K562 (cell line): ENCODE results near the gene PTRH1.

Experiments used
- BDP1 ChIP-seq: IDR thresholded peaks from 3 replicates; pipeline ENCODE4 v1.6.1; 2011; ENCODE audit not compliant: insufficient read length, insufficient read depth
- CTCF ChIP-seq, 3 experiments: IDR thresholded peaks in 2 of 3; conservative IDR thresholded peaks in 1 of 3; 2 replicates each; pipeline ENCODE4 v1.5.1; 2011 to 2012; ENCODE audit warnings: low read length in 3 of 3, mild to moderate bottlenecking in 3 of 3, control low read depth in 2 of 3, improper control_type of control experiment in 1 of 3, inconsistent platforms in 1 of 3, low read depth in 1 of 3, mixed read lengths in 1 of 3, moderate library complexity in 1 of 3; ENCODE audit not compliant: insufficient read depth in 2 of 3
- GATA2 ChIP-seq: sonication (generic); formaldehyde crosslinking; IDR thresholded peaks from 2 replicates; pipeline ENCODE4 v1.4.0; 2020; ENCODE audit warnings: mild to moderate bottlenecking, missing genetic modification reagents
- HIVEP1 ChIP-seq: fragments of 250-450 bp; sonication (Bioruptor Pico); IDR thresholded peaks from 2 replicates; pipeline ENCODE4 v1.4.0; 2020; ENCODE audit warnings: mild to moderate bottlenecking
- NR2F6 ChIP-seq: fragments of 450-650 bp; formaldehyde crosslinking; IDR thresholded peaks from 2 replicates; pipeline ENCODE4 v1.4.0; 2020; ENCODE audit warnings: mild to moderate bottlenecking
- SETDB1 ChIP-seq: IDR thresholded peaks from one replicate; pipeline ENCODE4 v1.6.1; 2012; ENCODE audit warnings: low read length, control low read depth, inconsistent platforms

GRCh38 chr9:127667906-127668305 lies 47.6 kb downstream of the PTRH1 start:
- TF ChIP-seq CTCF (IDR thresholded peaks at IDR 0.05 in 2 of 3, conservative IDR thresholded peaks at IDR 0.05 in 1 of 3; ENCODE audit: insufficient read depth in 2 of 3, low read depth in 1 of 3, low read length in 3 of 3) (no peak), BDP1 (no peak), GATA2 (CRISPR knock-in tag) (no peak), NR2F6 (CRISPR knock-in tag) (no peak), SETDB1 (no peak), HIVEP1 (CRISPR knock-in tag) (no peak)
